Upper lobe of right lung (tissue), 1 donor: ENCODE results near the gene TANK. TPM values are rescaled to one million over a fixed set of nuclear protein-coding genes. Genes with fewer than 3 reads are reported as not detected.

ENCODE experiments used
- ATAC-seq: fragments of 200-7000 bp; cut with Tn5 transposase; one replicate; pipeline ENCODE4 v1.9.1; 2020; ENCODE audit warnings: mild to moderate bottlenecking, moderate library complexity
- DNase-seq: peaks from one replicate; pipeline ENCODE4 v3.0.0-alpha.2; 2020
- H3K27ac ChIP-seq: fragments of 200-600 bp; one replicate; pipeline ENCODE4 v1.8.0; 2022
- H3K27me3 ChIP-seq: fragments of 200-600 bp; one replicate; pipeline ENCODE4 v1.8.0; 2022; ENCODE audit warnings: mild to moderate bottlenecking
- H3K36me3 ChIP-seq: fragments of 200-600 bp; one replicate; pipeline ENCODE4 v1.8.0; 2022
- H3K4me1 ChIP-seq: fragments of 200-600 bp; one replicate; pipeline ENCODE4 v1.8.0; 2022
- H3K4me3 ChIP-seq: fragments of 200-600 bp; one replicate; pipeline ENCODE4 v1.8.0; 2022; ENCODE audit warnings: mild to moderate bottlenecking
- H3K9me3 ChIP-seq: fragments of 200-600 bp; one replicate; pipeline ENCODE4 v1.8.0; 2022
- CTCF ChIP-seq: fragments of 200-600 bp; IDR thresholded peaks from one replicate; pipeline ENCODE4 v1.8.0; 2022; ENCODE audit warnings: antibody characterized with exemption
- intact Hi-C: fragments of 100-400 bp; cut with DNase I; formaldehyde crosslinking; loops from one replicate; pipeline ENCODE4 v1.11.0; 2022
- total RNA-seq: library from RNA; stranded (reverse); fragmentation: NEBNext Ultra II Directional; extraction: Animal tissue kit (Norgen Biotek cat#: 25700); gene quantifications from one replicate; pipeline ENCODE4 v1.2.1, GENCODE V29; 2021
- donor health status: DM: no; HTN: yes; CAD: no; lungs with severe emphysema.

TANK gene
- total RNA-seq, 1 donor from 2014 or later: 79.6 TPM

GRCh38 chr2:161120775-161121174 is 39.5 kb upstream of the TANK start:
- no peak for TF ChIP-seq CTCF
- Histone ChIP-seq H3K27ac (no peak overlapping the region), H3K27me3 (no peaks in the 10 kb centered on the region), H3K9me3 (no peaks in the 10 kb centered on the region), H3K4me1 (peaks cover 11% of the 10 kb centered on the region), H3K36me3 (no peaks in the 10 kb centered on the region), H3K4me3 (no peak overlapping the region)
- DNase-seq (no peak), ATAC-seq (no peak)
- intact Hi-C loops: no loop called here

- Histone ChIP-seq H3K4me3 (no peak overlapping the region), H3K36me3 (no peaks in the 10 kb centered on the region), H3K27me3 (no peaks in the 10 kb centered on the region), H3K9me3 (no peaks in the 10 kb centered on the region), H3K4me1 (peaks cover 11% of the 10 kb centered on the region), H3K27ac (no peak overlapping the region)
- intact Hi-C loops: no loop called here
- DNase-seq: no peak
- TF ChIP-seq CTCF: no peak
- no peak for ATAC-seq
Measured at GRCh38 chr2:161121622-161122021, 38.6 kb upstream of the TANK start.

GRCh38 chr2:161122772-161123530 is 37.3 kb upstream of the TANK start:
- ATAC-seq (peak; percentile 87), DNase-seq (no peak)
- no peak overlapping the region for H3K4me3 ChIP-seq
- intact Hi-C loops: no loop called here
- no peaks in the 10 kb centered on the region for H3K36me3 ChIP-seq
- H3K27me3 ChIP-seq: no peaks in the 10 kb centered on the region
- H3K27ac ChIP-seq: peak overlapping the region; percentile 44
- H3K4me1 ChIP-seq: peaks cover 11% of the 10 kb centered on the region
- TF ChIP-seq CTCF: no peak
- H3K9me3 ChIP-seq: no peaks in the 10 kb centered on the region

- ATAC-seq (peak; percentile 10), DNase-seq (no peak)
- H3K27ac ChIP-seq: peak overlapping the region; percentile 44
- H3K4me1 ChIP-seq: peaks cover 11% of the 10 kb centered on the region
- H3K4me3 ChIP-seq: no peak overlapping the region
- TF ChIP-seq CTCF: no peak
- intact Hi-C loops: no loop called here
- H3K9me3 ChIP-seq: no peaks in the 10 kb centered on the region
- H3K27me3 ChIP-seq: no peaks in the 10 kb centered on the region
- H3K36me3 ChIP-seq: no peaks in the 10 kb centered on the region
Measured at GRCh38 chr2:161123531-161124030, 36.6 kb upstream of the TANK start.

- no peak for DNase-seq
- Histone ChIP-seq H3K4me3 (no peak overlapping the region), H3K36me3 (no peaks in the 10 kb centered on the region), H3K4me1 (peaks cover 11% of the 10 kb centered on the region), H3K9me3 (no peaks in the 10 kb centered on the region), H3K27me3 (no peaks in the 10 kb centered on the region), H3K27ac (no peak overlapping the region)
- intact Hi-C loops: no loop called here
- ATAC-seq: peak; percentile 56
- no peak for TF ChIP-seq CTCF
Measured at GRCh38 chr2:161124201-161124600, 36.0 kb upstream of the TANK start.
